T-helper 9 cell (primary cell): ENCODE data around the gene PITPNM3.

Source experiments
- DNase-seq: peaks from one replicate; pipeline ENCODE4 v3.0.0-alpha.2; 2020

The PITPNM3 gene

GRCh38 chr17:6525141-6525540 lies 31.2 kb downstream of the PITPNM3 start:
- DNase-seq: no peak

- DNase-seq: no peak
Observed at GRCh38 chr17:6524520-6524919, 31.8 kb downstream of the PITPNM3 start.

- DNase-seq: no peak
Observed at GRCh38 chr17:6523809-6524355, 32.5 kb downstream of the PITPNM3 start.

- DNase-seq: no peak
Observed at GRCh38 chr17:6523330-6523729, 33.0 kb downstream of the PITPNM3 start.

GRCh38 chr17:6521586-6521985 lies 34.8 kb downstream of the PITPNM3 start:
- DNase-seq: no peak

DNA sequence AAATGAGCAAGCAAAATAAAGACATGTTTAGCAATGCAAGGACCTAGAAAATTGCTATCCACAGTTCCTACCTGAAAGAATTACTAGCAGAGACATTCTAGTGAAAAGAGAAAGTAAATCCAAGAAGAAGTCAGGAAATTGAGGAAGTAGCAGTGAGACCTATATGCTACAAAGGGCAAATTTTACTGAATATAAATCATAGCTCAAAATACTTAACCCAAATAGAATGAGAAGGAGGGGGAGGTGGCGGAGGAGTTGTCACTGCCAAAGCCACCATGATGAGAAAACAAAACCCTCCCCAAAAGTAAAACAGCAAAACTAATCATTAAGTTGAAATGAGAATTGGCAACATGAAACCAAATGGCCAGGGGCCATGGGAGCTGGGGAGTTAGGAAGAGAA lies 39.3 kb downstream of the PITPNM3 start:
- DNase-seq: no peak

- DNase-seq: no peak
Observed at GRCh38 chr17:6514371-6514770, 42.0 kb downstream of the PITPNM3 start.

GRCh38 chr17:6512552-6512951 lies 43.8 kb downstream of the PITPNM3 start:
- DNase-seq: no peak

DNA sequence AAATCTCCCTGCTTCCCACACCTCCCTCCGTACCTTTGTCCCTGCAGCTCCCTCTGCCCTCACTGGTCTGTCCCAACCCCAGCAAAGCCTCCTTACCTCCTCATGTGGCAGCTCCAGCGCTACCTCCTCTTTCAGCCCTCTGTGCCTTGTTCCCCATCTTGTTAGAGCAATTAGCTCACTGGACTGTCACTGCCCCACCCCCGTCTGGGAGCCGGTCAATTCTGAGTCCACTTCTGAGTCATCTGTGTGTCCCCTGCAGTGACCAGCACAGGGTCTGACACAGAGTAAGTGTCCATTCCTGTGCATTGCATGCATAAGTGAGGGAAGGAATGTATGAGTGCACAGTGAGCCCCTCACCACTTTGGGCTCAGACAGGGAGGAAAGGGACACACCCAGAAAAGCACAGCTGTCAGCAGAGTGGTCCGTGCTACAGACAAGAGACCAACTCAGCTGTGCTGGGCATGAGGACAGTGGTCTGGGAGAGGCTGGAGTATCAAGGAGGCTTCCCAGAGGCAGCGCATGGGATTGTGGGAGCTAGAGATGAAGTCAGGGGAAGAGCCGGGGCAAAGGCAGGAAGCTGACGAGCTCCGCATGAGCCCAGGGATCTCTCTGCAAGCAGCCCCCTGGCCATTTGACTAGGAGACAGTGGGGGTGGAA lies 45.9 kb downstream of the PITPNM3 start:
- DNase-seq: no peak

DNA sequence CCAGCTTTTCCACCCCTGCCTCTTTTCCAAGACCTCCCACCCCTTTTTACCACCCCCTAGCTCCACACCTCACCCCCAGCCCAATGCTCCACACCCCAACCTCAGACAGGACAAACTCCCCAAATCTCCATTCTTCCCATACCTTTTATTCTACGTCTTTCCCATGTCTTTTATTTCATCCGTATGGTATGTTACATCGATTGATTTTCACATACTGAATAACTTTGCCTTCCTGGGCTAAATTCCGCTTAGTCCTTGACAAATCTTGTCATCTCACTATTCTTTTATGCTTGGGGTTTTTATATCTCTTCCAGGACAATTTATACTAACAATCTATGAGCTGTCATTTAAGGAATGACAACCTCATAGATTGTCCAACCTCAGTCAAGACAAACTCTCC lies 46.4 kb downstream of the PITPNM3 start:
- DNase-seq: no peak

- DNase-seq: no peak
Observed at GRCh38 chr17:6509031-6509771, 47.2 kb downstream of the PITPNM3 start.

DNA sequence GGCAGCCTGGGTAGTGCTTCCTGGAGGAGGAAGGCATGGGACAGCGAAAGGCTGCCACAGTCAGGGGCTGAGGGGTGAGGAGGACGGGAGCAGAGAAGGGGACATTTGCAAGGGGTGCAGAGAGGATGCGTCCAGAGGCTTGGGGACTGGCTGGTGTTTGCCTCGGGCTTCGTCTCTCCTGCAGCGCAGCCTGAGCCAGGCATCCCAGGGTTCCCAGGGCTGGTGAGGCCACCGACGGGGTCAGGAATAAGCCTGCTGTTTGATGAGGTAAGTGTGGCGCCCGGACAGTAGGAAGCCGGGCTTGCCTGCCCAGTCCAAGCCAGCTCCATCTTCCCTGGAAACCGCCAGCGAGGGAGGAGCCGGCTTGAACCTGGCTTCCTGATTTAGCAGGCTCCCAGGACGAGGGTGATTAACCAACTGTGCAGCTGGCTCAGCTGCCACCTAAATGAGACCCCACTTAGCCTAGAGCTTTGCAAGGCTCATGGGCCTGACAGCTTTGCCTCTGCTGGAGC lies 47.8 kb downstream of the PITPNM3 start:
- no peak for DNase-seq

DNA sequence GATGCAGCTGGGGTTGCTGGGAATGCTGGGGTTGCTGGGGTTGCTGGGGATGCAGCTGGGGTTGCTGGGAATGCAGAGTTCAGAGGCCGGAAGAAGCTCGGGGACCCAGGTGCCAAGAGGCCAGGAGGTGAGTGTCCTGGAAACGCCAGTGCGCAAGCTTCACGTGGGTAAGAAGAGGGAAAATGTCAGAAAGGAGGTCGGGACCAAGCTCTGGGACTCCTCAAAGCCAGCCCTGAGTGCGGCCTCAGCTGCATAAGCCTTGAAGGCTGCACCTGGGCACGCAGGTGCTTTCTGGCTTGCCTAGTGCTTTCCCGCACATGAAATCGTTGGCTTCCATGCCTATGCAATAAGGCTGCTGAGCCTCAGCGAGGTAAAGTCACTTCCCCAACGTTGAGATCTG lies 48.3 kb downstream of the PITPNM3 start:
- DNase-seq: no peak

DNA sequence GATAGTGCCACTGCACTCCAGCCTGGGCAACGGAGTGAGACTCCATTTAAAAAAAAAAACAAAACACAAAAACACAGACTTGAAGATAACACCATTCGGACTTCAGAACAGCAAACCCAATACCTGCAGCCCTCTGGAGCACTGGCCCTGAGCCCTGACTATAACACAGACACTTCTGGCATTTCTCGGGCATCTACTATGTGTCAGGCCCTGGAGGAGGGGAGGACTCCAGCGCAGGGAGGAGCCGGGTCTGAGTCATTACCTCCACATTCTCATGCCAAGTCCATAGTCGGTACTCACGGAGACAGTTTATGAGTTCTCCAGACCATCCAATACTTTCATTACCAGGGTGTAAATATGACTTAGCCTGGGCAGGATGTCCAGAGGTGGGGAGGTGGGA lies 48.8 kb downstream of the PITPNM3 start:
- DNase-seq: no peak

GRCh38 chr17:6506679-6507231 lies 49.6 kb downstream of the PITPNM3 start:
- no peak for DNase-seq

DNA sequence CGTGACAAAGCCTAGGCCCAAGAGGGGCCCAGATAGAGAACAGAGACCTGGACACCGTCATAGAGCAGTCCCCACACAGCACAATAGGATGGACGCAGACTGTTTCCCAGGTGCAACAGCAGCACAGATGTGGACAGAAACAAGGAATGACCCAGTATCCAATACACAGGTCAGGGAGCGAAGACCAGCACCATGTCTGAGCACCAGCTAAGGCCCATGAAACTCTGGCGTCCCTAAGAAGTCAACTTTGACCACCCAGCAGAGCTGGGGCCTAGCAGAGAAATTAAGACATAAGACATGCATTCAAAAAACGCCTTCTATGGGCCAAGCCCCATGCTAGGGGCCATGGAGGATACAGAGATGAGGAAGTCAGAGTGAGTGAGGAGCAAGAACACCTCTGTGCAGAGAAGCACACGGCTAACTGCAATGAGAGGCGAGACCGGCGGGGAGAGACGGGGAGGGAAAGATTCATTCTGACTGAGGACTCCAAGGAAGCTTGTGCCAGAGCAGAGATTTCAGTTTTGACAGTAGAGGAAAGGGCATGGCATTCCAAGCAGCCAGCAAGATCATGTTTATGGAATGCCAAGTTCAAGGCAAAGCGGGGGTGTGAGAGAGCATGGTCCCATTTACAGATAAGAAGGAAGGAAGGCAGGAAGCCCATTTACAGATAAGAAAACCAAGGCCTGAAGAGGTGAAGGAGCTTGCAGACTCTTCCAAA lies 50.8 kb downstream of the PITPNM3 start:
- DNase-seq: no peak

DNA sequence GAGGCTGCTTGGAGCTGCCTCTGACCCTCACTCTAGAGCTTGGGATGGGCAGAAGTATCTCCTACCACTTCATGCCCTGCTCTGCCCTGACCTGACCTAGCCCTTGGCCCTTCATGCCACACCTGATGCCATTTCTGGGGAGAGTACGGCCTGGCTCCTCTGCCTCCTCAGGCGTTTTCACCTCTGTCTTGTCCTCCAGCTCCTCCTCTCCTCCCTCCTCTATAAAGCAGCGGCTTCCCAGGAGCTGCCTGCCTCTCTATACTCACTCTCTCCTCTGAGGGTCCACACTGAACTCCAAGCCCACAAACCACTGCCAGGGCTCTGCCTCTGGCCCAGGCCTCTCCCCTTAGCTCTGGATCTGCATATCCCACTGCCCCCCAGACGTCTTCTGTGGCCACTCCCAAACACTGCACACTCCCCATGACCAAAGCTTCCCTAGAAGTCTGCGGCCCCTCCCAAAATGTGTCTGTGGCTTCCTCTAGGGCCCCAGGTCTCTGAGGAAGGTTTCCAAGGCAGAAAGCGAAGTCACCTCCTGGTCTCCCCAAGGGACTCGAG lies 52.6 kb downstream of the PITPNM3 start:
- no peak for DNase-seq

DNA sequence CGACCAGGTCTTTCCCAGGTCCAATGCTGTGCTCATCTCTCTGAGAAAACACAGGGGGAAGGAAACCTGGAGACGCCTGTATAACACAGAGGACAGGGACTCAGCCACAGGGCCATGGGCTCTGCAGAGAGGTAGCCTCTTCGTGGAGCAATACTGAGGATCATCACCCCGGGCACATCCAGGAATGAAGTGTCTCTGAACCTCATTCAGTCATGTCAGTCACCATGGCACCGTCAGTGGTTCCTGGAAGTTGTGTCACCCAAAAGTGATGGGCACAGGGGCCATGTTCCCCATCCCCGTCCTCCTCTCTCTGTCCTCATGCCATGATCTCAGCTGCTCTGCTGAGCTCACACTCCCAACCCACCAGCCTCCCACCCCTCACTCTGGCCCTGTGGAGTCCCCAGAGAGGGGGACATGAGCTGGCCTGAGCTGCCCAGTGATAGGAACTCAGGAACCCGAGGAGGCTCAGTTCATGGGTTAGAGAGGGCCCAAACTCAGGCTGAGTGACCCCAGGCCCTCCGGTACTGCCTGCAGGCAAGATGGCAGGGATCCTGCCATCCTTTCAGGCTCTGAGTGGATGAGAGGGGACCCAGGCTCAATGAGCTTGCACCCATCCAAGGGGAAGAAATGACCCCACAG lies 53.4 kb downstream of the PITPNM3 start:
- no peak for DNase-seq

DNA sequence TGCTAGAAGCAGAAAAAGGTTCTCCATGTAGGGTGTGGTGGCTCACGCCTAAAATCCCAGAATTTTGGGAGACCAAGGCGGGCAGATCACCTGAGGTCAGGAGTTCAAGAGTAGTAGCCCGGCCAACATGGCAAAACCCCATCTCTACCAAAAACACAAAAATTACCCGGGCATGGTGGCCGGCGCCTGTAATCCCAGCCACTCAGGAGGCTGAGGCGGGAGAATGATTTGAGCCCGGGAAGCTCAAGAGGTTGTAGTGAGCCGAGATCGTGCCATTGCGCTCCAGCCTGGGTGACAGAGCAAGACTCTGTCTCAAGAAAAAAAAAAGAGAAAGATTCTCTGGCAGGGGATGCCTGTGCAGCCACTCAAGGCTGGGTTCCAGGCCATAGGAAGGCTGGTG lies 54.2 kb downstream of the PITPNM3 start:
- no peak for DNase-seq

DNA sequence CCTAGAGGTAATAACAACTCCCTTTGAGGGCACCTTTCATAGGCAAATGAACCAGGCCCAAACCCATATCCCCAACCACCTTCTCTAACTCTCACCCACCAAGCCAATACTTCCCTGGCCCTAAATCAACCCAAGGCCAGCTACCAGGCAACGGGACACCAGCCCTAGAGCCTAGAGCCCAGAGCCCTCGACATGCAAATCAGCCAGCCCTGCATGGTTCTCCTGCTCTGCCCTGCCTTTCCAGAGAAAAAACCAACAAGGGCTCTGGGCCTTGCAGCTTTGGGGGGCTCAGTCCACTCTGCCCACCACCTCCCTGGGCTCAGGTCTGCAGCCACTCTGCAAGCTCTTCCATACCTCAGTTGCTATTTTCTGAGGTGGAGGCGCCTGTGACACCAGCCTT lies 55.0 kb downstream of the PITPNM3 start:
- no peak for DNase-seq

DNA sequence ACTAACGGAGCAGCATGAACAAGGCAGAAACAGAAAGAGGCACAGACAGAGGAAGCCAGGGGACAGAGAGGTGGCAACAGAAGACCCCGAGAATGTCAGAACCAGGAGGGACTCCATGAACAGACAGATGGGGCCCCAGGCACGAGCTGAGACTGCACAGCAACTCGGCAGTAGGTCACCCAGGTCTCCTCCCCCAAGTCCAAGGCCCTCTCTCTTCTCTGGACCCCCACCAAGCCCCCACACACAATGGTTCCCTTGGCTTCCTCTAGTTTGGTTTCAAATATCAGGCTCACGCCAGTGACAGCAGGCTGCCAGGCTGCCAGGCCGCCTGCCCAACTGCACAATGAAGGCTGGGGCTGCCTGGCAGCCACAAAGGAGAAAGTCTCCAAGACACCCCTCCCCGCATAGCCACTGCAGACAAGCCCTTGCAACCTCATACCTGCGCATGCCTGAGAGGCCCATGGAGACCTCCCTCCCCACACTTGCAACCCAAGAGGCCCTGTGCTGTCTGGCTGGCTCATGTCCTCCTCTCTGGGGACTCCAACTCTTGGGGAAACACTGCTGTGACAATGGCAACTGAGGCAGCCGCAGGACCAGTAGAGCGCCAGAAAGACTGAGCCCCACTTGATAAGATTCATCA lies 57.3 kb downstream of the PITPNM3 start:
- no peak for DNase-seq

DNA sequence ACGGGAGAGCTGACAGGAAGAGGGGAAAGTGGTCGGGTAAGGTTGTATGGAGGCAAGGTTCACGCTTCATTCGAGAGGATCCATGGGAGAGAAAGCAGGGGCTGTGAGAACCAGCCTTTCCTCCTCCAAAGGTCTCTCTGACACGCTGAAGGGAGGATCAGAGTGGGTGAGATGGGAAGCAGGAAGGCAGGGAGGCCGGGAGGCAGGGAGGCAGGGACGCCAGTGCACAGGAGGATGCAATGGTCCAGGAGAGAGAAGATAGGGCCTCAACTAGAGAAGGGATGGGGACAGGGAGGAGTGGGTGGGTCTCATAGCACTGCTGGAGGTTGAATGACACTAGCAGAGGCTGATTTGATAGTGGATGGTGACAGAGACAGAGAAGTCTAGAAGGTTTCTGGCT lies 58.0 kb downstream of the PITPNM3 start:
- DNase-seq: no peak
